Kidney (tissue), 14 donors: ENCODE measurements around the gene ARID1B. TPM values are rescaled to one million over a fixed set of nuclear protein-coding genes. Genes with fewer than 3 reads are reported as not detected.

Source experiments
- DNase-seq, 5 donors: peaks; one replicate each; pipeline ENCODE4 v3.0.0-alpha.2; 2013 to 2020
- FAIRE-seq: peaks from 2 replicates; lab custom pipeline; 2012; peaks lifted over from hg19 to GRCh38; lab: Jason Lieb, UNC
- H3K27ac ChIP-seq, 2 donors: one replicate each; pipeline ENCODE4 v1.7.0; 2013; ENCODE audit warnings: low read depth in 2 of 2, low read length in 2 of 2, inconsistent platforms in 1 of 2
- H3K27me3 ChIP-seq: one replicate; pipeline ENCODE4 v1.7.1; 2013; ENCODE audit warnings: low read length, inconsistent platforms; ENCODE audit not compliant: control insufficient read depth, insufficient read depth
- H3K36me3 ChIP-seq, 3 donors: one replicate each; pipeline versions ENCODE4 v1.7.0 to v1.7.1; 2013; ENCODE audit warnings: low read length in 3 of 3, control low read depth in 1 of 3, inconsistent platforms in 1 of 3; ENCODE audit not compliant: insufficient read depth in 3 of 3, control insufficient read depth in 2 of 3
- H3K4me1 ChIP-seq, 3 donors: one replicate each; pipeline versions ENCODE4 v1.7.0 to v1.7.1; 2013; ENCODE audit warnings: low read length in 3 of 3, inconsistent platforms in 1 of 3, low read depth in 1 of 3; ENCODE audit not compliant: control insufficient read depth in 2 of 3, insufficient read depth in 2 of 3
- H3K4me3 ChIP-seq, 3 donors: one replicate each; pipeline versions ENCODE4 v1.7.0 to v1.8.1; 2013; ENCODE audit warnings: low read length in 3 of 3, control low read depth in 1 of 3, inconsistent platforms in 1 of 3
- H3K9ac ChIP-seq, 3 donors: one replicate each; pipeline versions ENCODE4 v1.7.0 to v1.7.1; 2013; ENCODE audit warnings: low read length in 3 of 3, control low read depth in 1 of 3, inconsistent platforms in 1 of 3
- H3K9me3 ChIP-seq, 3 donors: one replicate each; pipeline versions ENCODE4 v1.7.0 to v1.7.1; 2013; ENCODE audit warnings: low read length in 3 of 3, control low read depth in 1 of 3, inconsistent platforms in 1 of 3; ENCODE audit not compliant: control insufficient read depth in 2 of 3, insufficient read depth in 1 of 3
- intact Hi-C: fragments of 100-400 bp; cut with DNase I; formaldehyde crosslinking; loops from one replicate; pipeline ENCODE4 v1.11.1; 2022
- polyA plus RNA-seq: library from polyadenylated mRNA; stranded (reverse); fragments of 350-450 nt; fragmentation: Illumina TruSeq; extraction: RNeasy Lipid Tissue Mini Kit (QIAGEN cat#74804); gene quantifications from one replicate; pipeline ENCODE4 v1.2.3, GENCODE V29; 2014; ENCODE audit warnings: low read depth, low replicate concordance; ENCODE audit not compliant: insufficient read depth
- total RNA-seq: library from RNA; stranded (reverse); fragmentation: NEBNext Ultra II Directional; extraction: Animal tissue kit (Norgen Biotek cat#: 25700); gene quantifications from one replicate; pipeline ENCODE4 v1.2.1, GENCODE V29; 2021
- TF ChIP-seq, protein P1 (sequence below): IDR thresholded peaks from 3 replicates; pipeline ENCODE4 v1.5.1; 2012; ENCODE audit warnings: mild to moderate bottlenecking, moderate library complexity, borderline replicate concordance; ENCODE audit not compliant: insufficient read depth; ENCODE audit errors: extremely low read depth
- donor health status: control.
- donor health status: control.
- donor health status: control.
- donor health status: control.
- donor health status: control.
- donor health status: DM: yes; HTN: yes; CAD: no.
- donor health status: Normal renal cell carcinoma (clear cell type).

The ARID1B gene
- total and polyA plus RNA-seq, 2 donors from 2014 or later = 16.4 to 110 TPM

DNA sequence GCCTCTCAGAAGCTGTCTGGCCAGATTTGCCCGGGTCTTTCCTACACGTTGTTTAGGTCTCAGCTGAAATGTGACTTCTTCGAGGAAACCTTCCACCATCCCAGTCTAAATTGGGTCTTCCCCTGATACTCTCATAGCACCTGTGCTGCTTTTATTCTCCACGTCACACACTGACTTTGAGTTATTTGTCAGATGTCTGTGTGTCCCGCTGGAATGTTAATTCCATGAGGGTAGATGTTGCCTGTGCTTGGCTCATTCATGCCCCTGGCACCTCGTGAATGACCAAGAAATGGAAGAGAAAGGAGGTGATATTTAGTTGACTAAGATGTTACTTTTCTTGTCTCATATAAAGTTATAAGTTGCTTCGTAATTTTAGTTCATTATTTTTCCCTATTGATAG is 348.4 kb downstream of the ARID1B start:
- FAIRE-seq = no peak
- TF ChIP-seq, protein P1, sequence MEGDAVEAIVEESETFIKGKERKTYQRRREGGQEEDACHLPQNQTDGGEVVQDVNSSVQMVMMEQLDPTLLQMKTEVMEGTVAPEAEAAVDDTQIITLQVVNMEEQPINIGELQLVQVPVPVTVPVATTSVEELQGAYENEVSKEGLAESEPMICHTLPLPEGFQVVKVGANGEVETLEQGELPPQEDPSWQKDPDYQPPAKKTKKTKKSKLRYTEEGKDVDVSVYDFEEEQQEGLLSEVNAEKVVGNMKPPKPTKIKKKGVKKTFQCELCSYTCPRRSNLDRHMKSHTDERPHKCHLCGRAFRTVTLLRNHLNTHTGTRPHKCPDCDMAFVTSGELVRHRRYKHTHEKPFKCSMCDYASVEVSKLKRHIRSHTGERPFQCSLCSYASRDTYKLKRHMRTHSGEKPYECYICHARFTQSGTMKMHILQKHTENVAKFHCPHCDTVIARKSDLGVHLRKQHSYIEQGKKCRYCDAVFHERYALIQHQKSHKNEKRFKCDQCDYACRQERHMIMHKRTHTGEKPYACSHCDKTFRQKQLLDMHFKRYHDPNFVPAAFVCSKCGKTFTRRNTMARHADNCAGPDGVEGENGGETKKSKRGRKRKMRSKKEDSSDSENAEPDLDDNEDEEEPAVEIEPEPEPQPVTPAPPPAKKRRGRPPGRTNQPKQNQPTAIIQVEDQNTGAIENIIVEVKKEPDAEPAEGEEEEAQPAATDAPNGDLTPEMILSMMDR = no peak
- intact Hi-C loops = no loop called here

DNA sequence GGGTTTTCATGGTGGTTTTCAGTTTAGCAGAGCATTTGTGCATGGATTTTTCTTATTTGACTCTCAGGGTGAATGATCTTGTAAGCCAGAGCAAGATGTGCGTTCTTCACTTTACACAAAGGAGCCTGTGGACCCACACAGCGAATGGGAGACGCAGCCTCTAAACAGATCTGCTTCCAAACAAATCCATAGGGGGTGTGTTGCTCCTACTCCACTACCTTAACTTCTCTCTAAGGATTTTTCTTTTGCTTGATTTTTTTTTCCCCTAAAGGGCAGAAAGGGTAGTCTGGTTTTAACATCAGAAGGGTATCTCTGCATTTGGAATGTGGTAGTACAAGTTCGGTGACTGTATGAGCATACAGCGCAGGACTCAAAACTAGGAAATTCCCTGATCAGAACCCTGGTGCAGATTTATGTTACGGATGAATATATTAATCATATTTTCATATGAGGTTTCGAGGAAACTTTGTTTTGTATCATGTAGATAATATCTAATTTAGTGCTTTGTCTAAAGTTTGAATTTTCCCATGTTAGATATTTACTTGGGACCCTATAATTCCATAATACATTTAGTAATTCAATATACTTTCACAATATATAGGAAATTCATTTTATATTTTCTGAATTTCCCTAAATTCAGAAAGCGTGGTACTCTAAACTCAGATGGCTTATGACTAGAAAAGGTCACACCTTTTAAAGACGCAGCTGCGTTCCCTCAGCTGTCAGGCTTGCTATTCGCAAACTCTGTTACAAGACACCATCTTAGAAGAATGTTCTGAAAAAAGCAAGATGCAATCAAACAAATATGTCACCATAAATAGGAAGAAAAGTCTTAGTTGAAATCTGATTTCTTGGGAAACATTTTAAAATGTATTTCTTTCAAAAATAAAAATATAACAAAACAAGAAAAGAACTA is 349.3 kb downstream of the ARID1B start:
- Histone ChIP-seq H3K36me3 (peaks cover 0 to 3% (median 0%) of the 10 kb centered on the region in 3 donors), H3K27me3 (no peaks in the 10 kb centered on the region), H3K4me1 (peaks cover 0 to 2% (median 0%) of the 10 kb centered on the region in 3 donors), H3K9ac (no peak overlapping the region), H3K4me3 (no peak overlapping the region), H3K27ac (no peak overlapping the region), H3K9me3 (no peaks in the 10 kb centered on the region)
- TF ChIP-seq, protein P1 = no peak
- intact Hi-C loops = no loop called here
- DNase-seq = no peak
- no peak for FAIRE-seq

More for the DNA sequence above, 348.4 kb downstream of the ARID1B start:
- Histone ChIP-seq H3K27me3 (no peaks in the 10 kb centered on the region), H3K4me3 (no peak overlapping the region), H3K9ac (no peak overlapping the region), H3K36me3 (peaks cover 0 to 3% (median 0%) of the 10 kb centered on the region in 3 donors), H3K4me1 (peaks cover 0 to 2% (median 0%) of the 10 kb centered on the region in 3 donors), H3K9me3 (no peaks in the 10 kb centered on the region), H3K27ac (no peak overlapping the region)
- no peak for DNase-seq

DNA sequence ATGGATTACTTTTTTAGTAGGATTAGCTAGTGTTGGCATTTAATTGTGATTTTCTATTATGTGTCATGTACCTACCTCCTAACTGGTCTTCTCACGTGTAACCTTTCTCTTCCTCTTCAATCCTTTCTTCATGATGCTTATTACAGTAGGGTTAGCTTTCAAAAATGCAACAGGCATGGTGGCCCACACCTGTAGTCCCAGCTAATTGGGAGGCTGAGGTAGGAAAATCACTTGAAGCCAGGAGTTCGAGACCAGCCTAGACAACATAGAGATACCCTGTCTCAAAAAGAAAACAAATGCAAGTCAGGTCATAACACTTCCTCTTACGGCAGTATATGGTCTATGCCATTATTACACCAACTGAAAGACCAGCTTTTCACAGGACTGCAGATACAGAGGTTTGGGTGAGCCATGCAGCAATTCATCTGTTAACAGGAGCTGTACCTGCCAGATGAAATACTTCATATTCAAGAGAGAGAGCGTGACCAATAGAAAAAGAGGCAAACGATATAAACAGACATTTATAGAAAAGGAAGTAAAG is 351.1 kb downstream of the ARID1B start:
- Histone ChIP-seq H3K27ac (no peak overlapping the region), H3K9me3 (no peaks in the 10 kb centered on the region), H3K4me3 (no peak overlapping the region), H3K36me3 (peaks cover 0 to 5% (median 4%) of the 10 kb centered on the region in 3 donors), H3K27me3 (no peaks in the 10 kb centered on the region), H3K4me1 (peaks cover 0 to 2% (median 0%) of the 10 kb centered on the region in 3 donors), H3K9ac (no peak overlapping the region)
- TF ChIP-seq, protein P1 = no peak
- no peak for FAIRE-seq
- no peak for DNase-seq
- intact Hi-C loops = no loop called here
